K562 (cell line): Measurements from ENCODE around the gene PSG3. TPM values are rescaled to one million over a fixed set of nuclear protein-coding genes. Genes with fewer than 3 reads are reported as not detected.

ENCODE experiments used
- ATAC-seq: fragments of 200-7000 bp; cut with Tn5 transposase; 3 replicates; pipeline ENCODE4 v1.9.1; 2020; ENCODE audit warnings: moderate library complexity
- BruUV-seq: library from RNA; stranded (reverse); fragments of 400-500 nt; replicated peaks from 2 replicates; lab custom pipeline; 2021; lab: Mats Ljungman, UMichigan
- CTCF ChIA-PET: fragments of 300-600 bp; formaldehyde crosslinking; extraction: SDS; loops from one replicate; lab custom pipeline; 2021; ENCODE audit warnings: low intra/inter-chr PET ratio; lab: Yijun Ruan, JAX
- POLR2A ChIA-PET: fragments of 300-600, 350-650 bp; sonication (Branson Sonifier 250); formaldehyde crosslinking; extraction: SDS; loops from one replicate; lab custom pipeline; 2021; ENCODE audit warnings: antibody characterized with exemption, inconsistent platforms; lab: Yijun Ruan, JAX
- DNase-seq, 4 experiments: peaks; one replicate each; pipeline versions ENCODE4 v3.0.0 to v3.0.0-alpha.2; 2011 to 2018; ENCODE audit warnings: low spot score in 3 of 4, mixed read lengths in 3 of 4; ENCODE audit errors: extremely low read depth in 1 of 4
- FAIRE-seq: peaks from 2 replicates; lab custom pipeline; 2011; peaks lifted over from hg19 to GRCh38; lab: Jason Lieb, UNC
- H2AFZ ChIP-seq: 2 replicates; pipeline ENCODE4 v1.6.0; 2011; ENCODE audit warnings: low read depth, low read length, control low read depth, inconsistent platforms
- H3K27ac ChIP-seq: fragments of 200-600 bp; 3 replicates; pipeline ENCODE4 v1.8.0; 2011; ENCODE audit warnings: low read depth, mild to moderate bottlenecking, control low read depth, inconsistent platforms, low read length, moderate library complexity, mixed read lengths; ENCODE audit errors: extremely low read depth
- H3K27me3 ChIP-seq, 2 experiments: fragments of 300-600 bp in 1 of 2; 2 replicates in 1 of 2; 3 replicates in 1 of 2; pipeline versions ENCODE4 v1.6.0 to v1.8.0; 2011; ENCODE audit warnings: inconsistent platforms in 2 of 2, low read length in 2 of 2, mild to moderate bottlenecking in 1 of 2, mixed read lengths in 1 of 2, moderate library complexity in 1 of 2; ENCODE audit not compliant: control insufficient read depth in 2 of 2, insufficient read depth in 2 of 2
- H3K36me3 ChIP-seq: fragments of 300-600 bp; 3 replicates; pipeline ENCODE4 v1.8.0; 2011; ENCODE audit warnings: mild to moderate bottlenecking, low read length, inconsistent platforms; ENCODE audit not compliant: control insufficient read depth, insufficient read depth
- H3K4me1 ChIP-seq, 2 experiments: fragments of 200-600 bp in 1 of 2; replicated peaks in 1 of 2; 2 replicates in 1 of 2; 3 replicates in 1 of 2; pipeline versions ENCODE4 v1.5.1 to v1.8.0; 2011; ENCODE audit warnings: inconsistent platforms in 2 of 2, low read length in 2 of 2, mild to moderate bottlenecking in 1 of 2, mixed read lengths in 1 of 2, moderate library complexity in 1 of 2; ENCODE audit not compliant: control insufficient read depth in 2 of 2, insufficient read depth in 2 of 2
- H3K4me2 ChIP-seq: 2 replicates; pipeline ENCODE4 v1.6.1; 2011; ENCODE audit warnings: low read length, control low read depth, inconsistent platforms, mixed read lengths; ENCODE audit not compliant: insufficient read depth
- H3K4me3 ChIP-seq: fragments of 200-600 bp; sonication (generic), shearing (Covaris generic); 2 replicates; pipeline ENCODE4 v1.5.1; 2016; ENCODE audit warnings: control low read depth, inconsistent platforms
- H3K79me2 ChIP-seq: fragments of 200-600 bp; 3 replicates; pipeline ENCODE4 v1.8.0; 2011; ENCODE audit warnings: low read length, inconsistent platforms; ENCODE audit not compliant: control insufficient read depth, insufficient read depth
- H3K9ac ChIP-seq, 2 experiments: 2 replicates each; pipeline versions ENCODE4 v1.6.0 to v1.6.1; 2011; ENCODE audit warnings: low read depth in 2 of 2, low read length in 2 of 2, control low read depth in 1 of 2, inconsistent platforms in 1 of 2, mild to moderate bottlenecking in 1 of 2, mixed read lengths in 1 of 2; ENCODE audit not compliant: insufficient read depth in 1 of 2
- H3K9me1 ChIP-seq: one replicate; pipeline ENCODE4 v1.6.0; 2011; ENCODE audit warnings: inconsistent platforms, mild to moderate bottlenecking, low read length, moderate library complexity; ENCODE audit not compliant: control insufficient read depth, insufficient read depth
- H3K9me3 ChIP-seq: replicated peaks from 2 replicates; pipeline ENCODE4 v1.5.1; 2011; ENCODE audit warnings: low read depth, low read length, inconsistent platforms; ENCODE audit not compliant: control insufficient read depth, insufficient read depth
- H4K20me1 ChIP-seq: replicated peaks from 2 replicates; pipeline ENCODE4 v1.6.1; 2011; ENCODE audit warnings: low read length, inconsistent platforms, mixed read lengths; ENCODE audit not compliant: control insufficient read depth, insufficient read depth
- CREM ChIP-seq: IDR thresholded peaks from 2 replicates; pipeline ENCODE4 v1.6.1; 2014; ENCODE audit warnings: antibody characterized with exemption, low read depth
- NUFIP1 ChIP-seq: fragments of 450-650 bp; IDR thresholded peaks from 2 replicates; pipeline ENCODE4 v1.6.1; 2018; ENCODE audit not compliant: partially characterized antibody
- PML ChIP-seq: IDR thresholded peaks from 2 replicates; pipeline ENCODE4 v1.6.1; 2012; ENCODE audit warnings: low read length, inconsistent platforms
- SIN3B ChIP-seq: fragments of 450-650 bp; IDR thresholded peaks from 2 replicates; pipeline ENCODE4 v1.6.1; 2017; ENCODE audit warnings: low read depth, mild to moderate bottlenecking, moderate library complexity
- SMARCA5 ChIP-seq: fragments of 450-650 bp; IDR thresholded peaks from 2 replicates; pipeline ENCODE4 v1.6.1; 2016
- STAT5B ChIP-seq: fragments of 250-450 bp; sonication (Bioruptor Pico); IDR thresholded peaks from 2 replicates; pipeline ENCODE4 v1.8.0; 2021; ENCODE audit warnings: mild to moderate bottlenecking, inconsistent platforms
- U2AF1 ChIP-seq: fragments of 200-400 bp; formaldehyde crosslinking; optimal IDR thresholded peaks from 2 replicates; pipeline ENCODE3; 2017; ENCODE audit warnings: mild to moderate bottlenecking, low read depth, low read length, moderate library complexity
- ZBTB7A ChIP-seq: IDR thresholded peaks from 2 replicates; pipeline ENCODE4 v1.6.1; 2011; ENCODE audit warnings: low read depth, mild to moderate bottlenecking, low read length, moderate library complexity, borderline replicate concordance; ENCODE audit not compliant: control insufficient read depth
- ZBTB9 ChIP-seq: fragments of 450-650 bp; formaldehyde crosslinking; IDR thresholded peaks from 2 replicates; pipeline ENCODE4 v1.4.0; 2020; ENCODE audit warnings: mild to moderate bottlenecking, moderate library complexity
- ZNF224 ChIP-seq: sonication (generic); formaldehyde crosslinking; IDR thresholded peaks from 2 replicates; pipeline ENCODE4 v1.8.0; 2022; ENCODE audit warnings: mild to moderate bottlenecking, missing genetic modification reagents
- ZNF274 ChIP-seq: IDR thresholded peaks from 2 replicates; pipeline ENCODE4 v1.6.1; 2011; ENCODE audit warnings: low read depth, mild to moderate bottlenecking, low read length, moderate library complexity, borderline replicate concordance
- ZNF780A ChIP-seq: fragments of 250-450 bp; sonication (Bioruptor Pico); IDR thresholded peaks from 2 replicates; pipeline ENCODE4 v1.5.0; 2021; ENCODE audit warnings: mild to moderate bottlenecking
- WGBS: fragments of 100-300 bp; shearing (Covaris generic); methylation state at CpG from one replicate; pipeline ENCODE4 v1.1.6; 2016; ENCODE audit warnings: low coverage, mixed read lengths; ENCODE audit not compliant: insufficient coverage; ENCODE audit errors: missing lambda C conversion rate; 5-methylcytosine and 5-hydroxymethylcytosine counted together
- in situ Hi-C: fragments of 300-500 bp; cut with MboI; formaldehyde crosslinking; loops from 4 replicates; pipeline ENCODE4 v1.15.0; 2018; ENCODE audit warnings: inconsistent platforms, mixed read lengths
- intact Hi-C: fragments of 100-400 bp; cut with micrococcal nuclease; formaldehyde crosslinking; loops from 2 replicates; pipeline ENCODE4 v1.14.2; 2022
- polyA plus RNA-seq, 8 experiments: library from polyadenylated mRNA; depleted of rRNA in 4 of 8; stranded (reverse) in 5 of 8; unstranded in 3 of 8; fragments of >200 nt; fragmentation: Nextera tagmentation in 2 of 8; fragmentation: Illumina TruSeq in 1 of 8; extraction: Ambion mirVana in 2 of 8; extraction: Trizol in 1 of 8; gene quantifications; 2 replicates each; pipeline versions ENCODE4 v1.2.1 to v1.2.3, GENCODE V29; 2011 to 2014; ENCODE audit warnings: inconsistent platforms in 1 of 8, missing spikeins in 1 of 8
- total RNA-seq, 7 experiments: library from RNA; depleted of rRNA in 6 of 7; stranded (reverse); fragments of >200 nt in 6 of 7; fragmentation: Illumina TruSeq in 2 of 7; extraction: Trizol in 2 of 7; gene quantifications; 2 replicates each; pipeline versions ENCODE4 v1.2.1 to v1.2.3, GENCODE V29; 2011 to 2021; ENCODE audit warnings: low replicate concordance in 1 of 7
- TF ChIP-seq, protein P1 (sequence below): fragments of 250-450 bp; sonication (Bioruptor Pico); IDR thresholded peaks from 2 replicates; pipeline ENCODE4 v1.8.0; 2022; ENCODE audit warnings: inconsistent platforms

The PSG3 gene
- total and polyA plus RNA-seq, 9 of the 15 experiments (the other 6 are each of a cell fraction or from before 2014, with no cell fraction given), result not detected

DNA sequence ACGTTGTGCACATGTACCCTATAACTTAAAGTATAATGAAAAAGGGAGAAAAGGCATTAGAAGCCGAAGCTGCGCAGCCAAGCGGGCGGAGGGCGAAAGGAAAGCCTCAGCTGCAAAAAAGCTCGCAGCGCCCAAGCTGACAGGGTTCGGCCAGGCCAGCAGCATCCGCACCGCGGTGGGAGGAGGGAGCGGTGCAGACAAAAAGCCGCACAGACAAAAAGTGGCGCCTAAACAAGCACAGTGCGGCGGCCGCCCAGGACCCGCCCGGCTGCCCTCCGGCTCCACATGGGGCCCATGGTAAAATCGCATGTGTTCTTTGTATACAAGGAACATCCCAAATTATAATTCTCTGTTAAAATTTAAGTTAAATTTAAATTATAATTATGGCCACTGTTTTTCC, 42.4 kb downstream of the PSG3 start:
- Histone ChIP-seq H3K4me1 (no peaks in the 10 kb centered on the region), H3K4me3 (no peak overlapping the region), H3K36me3 (no peaks in the 10 kb centered on the region), H3K9me3 (no peaks in the 10 kb centered on the region), H3K9ac (no peak overlapping the region), H3K27me3 (peaks cover 3 to 6% of the 10 kb centered on the region in 2 experiments), H3K27ac (no peak overlapping the region), H4K20me1 (no peaks in the 10 kb centered on the region; the same call in 1 of the 2 replicates), H2AFZ (no peak overlapping the region), H3K4me2 (no peak overlapping the region)
- intact Hi-C loops, result no loop called here
- no peak for DNase-seq
- CTCF ChIA-PET, result no interaction called here
- FAIRE-seq, result no peak
- TF ChIP-seq U2AF1 (no peak), CREM (no peak), STAT5B (CRISPR knock-in tag) (no peak), PML (no peak), ZNF780A (CRISPR knock-in tag) (no peak), ZNF224 (no peak), ZBTB9 (CRISPR knock-in tag) (no peak), SIN3B (no peak), SMARCA5 (no peak), NUFIP1 (no peak), ZNF274 (no peak), ZBTB7A (no peak)
- TF ChIP-seq, protein P1, sequence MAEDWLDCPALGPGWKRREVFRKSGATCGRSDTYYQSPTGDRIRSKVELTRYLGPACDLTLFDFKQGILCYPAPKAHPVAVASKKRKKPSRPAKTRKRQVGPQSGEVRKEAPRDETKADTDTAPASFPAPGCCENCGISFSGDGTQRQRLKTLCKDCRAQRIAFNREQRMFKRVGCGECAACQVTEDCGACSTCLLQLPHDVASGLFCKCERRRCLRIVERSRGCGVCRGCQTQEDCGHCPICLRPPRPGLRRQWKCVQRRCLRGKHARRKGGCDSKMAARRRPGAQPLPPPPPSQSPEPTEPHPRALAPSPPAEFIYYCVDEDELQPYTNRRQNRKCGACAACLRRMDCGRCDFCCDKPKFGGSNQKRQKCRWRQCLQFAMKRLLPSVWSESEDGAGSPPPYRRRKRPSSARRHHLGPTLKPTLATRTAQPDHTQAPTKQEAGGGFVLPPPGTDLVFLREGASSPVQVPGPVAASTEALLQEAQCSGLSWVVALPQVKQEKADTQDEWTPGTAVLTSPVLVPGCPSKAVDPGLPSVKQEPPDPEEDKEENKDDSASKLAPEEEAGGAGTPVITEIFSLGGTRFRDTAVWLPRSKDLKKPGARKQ (CRISPR knock-in tag), result no peak
- TF ChIP-seq, all 486 proteins: peak for 0
- Histone ChIP-seq H3K79me2 (no peaks in the 10 kb centered on the region), H3K9me1 (no peaks in the 10 kb centered on the region)
- no peak for ATAC-seq
- POLR2A ChIA-PET, result no interaction called here
- in situ Hi-C loops, result no loop called here
- BruUV-seq, result no TSS peak
- WGBS, result 4% methylated on average over 22 of the region's 22 CpGs
